ENCODE data around the gene CSF3. TPM values are rescaled to one million over a fixed set of nuclear protein-coding genes. Genes with fewer than 3 reads are reported as not detected.

The CSF3 gene
- total RNA-seq, 1 donor from 2014 or later = not detected

GRCh38 chr17:40020146-40020545, 4.9 kb downstream of the CSF3 start:
- Mint-ChIP-seq H3K27me3 (ENCODE audit: unreplicated experiment) (no peaks in the 10 kb centered on the region), H3K4me1 (ENCODE audit: unreplicated experiment) (peaks cover 36% of the 10 kb centered on the region), H3K4me3 (ENCODE audit: unreplicated experiment) (no peak overlapping the region), H3K9me3 (ENCODE audit: unreplicated experiment) (no peaks in the 10 kb centered on the region), H3K27ac (ENCODE audit: unreplicated experiment) (no peak overlapping the region), H3K36me3 (ENCODE audit: unreplicated experiment) (peaks cover 22% of the 10 kb centered on the region)
- TF ChIP-seq CTCF (IDR thresholded peaks at IDR 0.05) = no peak
- DNase-seq (ENCODE audit: extremely low spot score, unreplicated experiment) = no peak

GRCh38 chr17:40021451-40021971, 6.3 kb downstream of the CSF3 start:
- H3K36me3 Mint-ChIP-seq (ENCODE audit: unreplicated experiment) = peaks cover 36% of the 10 kb centered on the region

GRCh38 chr17:40022497-40022896, 7.3 kb downstream of the CSF3 start:
- no peak overlapping the region for H3K4me3 Mint-ChIP-seq (ENCODE audit: unreplicated experiment)
- no peaks in the 10 kb centered on the region for H3K9me3 Mint-ChIP-seq (ENCODE audit: unreplicated experiment)
- peaks cover 38% of the 10 kb centered on the region for H3K36me3 Mint-ChIP-seq (ENCODE audit: unreplicated experiment)
- DNase-seq (ENCODE audit: extremely low spot score, unreplicated experiment) = no peak
- H3K27me3 Mint-ChIP-seq (ENCODE audit: unreplicated experiment) = no peaks in the 10 kb centered on the region
- peaks cover 41% of the 10 kb centered on the region for H3K4me1 Mint-ChIP-seq (ENCODE audit: unreplicated experiment)
- no peak overlapping the region for H3K27ac Mint-ChIP-seq (ENCODE audit: unreplicated experiment)
- no peak for TF ChIP-seq CTCF (IDR thresholded peaks at IDR 0.05)

More at GRCh38 chr17:40021451-40021971, 6.3 kb downstream of the CSF3 start:
- DNase-seq (ENCODE audit: extremely low spot score, unreplicated experiment) = no peak
- Mint-ChIP-seq H3K4me1 (ENCODE audit: unreplicated experiment) (peaks cover 36% of the 10 kb centered on the region), H3K27ac (ENCODE audit: unreplicated experiment) (peak overlapping the region; percentile 86), H3K27me3 (ENCODE audit: unreplicated experiment) (no peaks in the 10 kb centered on the region), H3K4me3 (ENCODE audit: unreplicated experiment) (no peak overlapping the region), H3K9me3 (ENCODE audit: unreplicated experiment) (no peaks in the 10 kb centered on the region)
- no peak for TF ChIP-seq CTCF (IDR thresholded peaks at IDR 0.05)

- Mint-ChIP-seq H3K36me3 (ENCODE audit: unreplicated experiment) (peaks cover 38% of the 10 kb centered on the region), H3K4me3 (ENCODE audit: unreplicated experiment) (no peak overlapping the region), H3K27ac (ENCODE audit: unreplicated experiment) (no peak overlapping the region), H3K9me3 (ENCODE audit: unreplicated experiment) (no peaks in the 10 kb centered on the region), H3K4me1 (ENCODE audit: unreplicated experiment) (peaks cover 41% of the 10 kb centered on the region), H3K27me3 (ENCODE audit: unreplicated experiment) (no peaks in the 10 kb centered on the region)
- no peak for DNase-seq (ENCODE audit: extremely low spot score, unreplicated experiment)
- TF ChIP-seq CTCF (IDR thresholded peaks at IDR 0.05) = no peak
Observed at GRCh38 chr17:40022961-40023541, 7.8 kb downstream of the CSF3 start.

- H3K27ac Mint-ChIP-seq (ENCODE audit: unreplicated experiment) = no peak overlapping the region
- H3K27me3 Mint-ChIP-seq (ENCODE audit: unreplicated experiment) = no peaks in the 10 kb centered on the region
- H3K36me3 Mint-ChIP-seq (ENCODE audit: unreplicated experiment) = peaks cover 40% of the 10 kb centered on the region
- peaks cover 39% of the 10 kb centered on the region for H3K4me1 Mint-ChIP-seq (ENCODE audit: unreplicated experiment)
- no peak for TF ChIP-seq CTCF (IDR thresholded peaks at IDR 0.05)
- no peaks in the 10 kb centered on the region for H3K9me3 Mint-ChIP-seq (ENCODE audit: unreplicated experiment)
- DNase-seq (ENCODE audit: extremely low spot score, unreplicated experiment) = no peak
- H3K4me3 Mint-ChIP-seq (ENCODE audit: unreplicated experiment) = no peak overlapping the region
Observed at GRCh38 chr17:40023590-40024292, 8.5 kb downstream of the CSF3 start.
